Measurements from ENCODE around the gene ZNF500.

ZNF500 gene

GRCh38 chr16:4709481-4709880 is 57.5 kb downstream of the ZNF500 start:
- no peak for TF ChIP-seq CTCF (IDR thresholded peaks at IDR 0.05; ENCODE audit: low read depth, low read length)
- no peak overlapping the region for H3K4me3 ChIP-seq (ENCODE audit: low read depth, low read length)

- TF ChIP-seq CTCF (IDR thresholded peaks at IDR 0.05; ENCODE audit: low read depth, low read length): no peak
- H3K4me3 ChIP-seq (ENCODE audit: low read depth, low read length): no peak overlapping the region
Observed at GRCh38 chr16:4706871-4707270, 60.1 kb downstream of the ZNF500 start.

GRCh38 chr16:4704913-4705312 is 62.0 kb downstream of the ZNF500 start:
- no peak overlapping the region for H3K4me3 ChIP-seq (ENCODE audit: low read depth, low read length)
- TF ChIP-seq CTCF (IDR thresholded peaks at IDR 0.05; ENCODE audit: low read depth, low read length): no peak

- no peak overlapping the region for H3K4me3 ChIP-seq (ENCODE audit: low read depth, low read length)
- no peak for TF ChIP-seq CTCF (IDR thresholded peaks at IDR 0.05; ENCODE audit: low read depth, low read length)
Observed at GRCh38 chr16:4704491-4704890, 62.5 kb downstream of the ZNF500 start.

GRCh38 chr16:4703906-4704305 is 63.1 kb downstream of the ZNF500 start:
- H3K4me3 ChIP-seq (ENCODE audit: low read depth, low read length): no peak overlapping the region
- no peak for TF ChIP-seq CTCF (IDR thresholded peaks at IDR 0.05; ENCODE audit: low read depth, low read length)

GRCh38 chr16:4702466-4702808 is 64.5 kb downstream of the ZNF500 start:
- TF ChIP-seq CTCF (IDR thresholded peaks at IDR 0.05; ENCODE audit: low read depth, low read length): no peak

GRCh38 chr16:4701791-4702465 is 65.0 kb downstream of the ZNF500 start:
- no peak for TF ChIP-seq CTCF (IDR thresholded peaks at IDR 0.05; ENCODE audit: low read depth, low read length)
- no peak overlapping the region for H3K4me3 ChIP-seq (ENCODE audit: low read depth, low read length)

More at GRCh38 chr16:4702466-4702808, 64.5 kb downstream of the ZNF500 start:
- no peak overlapping the region for H3K4me3 ChIP-seq (ENCODE audit: low read depth, low read length)

All from WI38 (cell line).